Central memory CD8-positive, alpha-beta T cell (primary cell): Measurements from ENCODE around the gene MBD3L2.
"Not testable (repeated sequence)": the region's sequence is repeated elsewhere in the genome, so short reads cannot be mapped to it uniquely, and the experiment has no call there.

ENCODE experiments used
- ATAC-seq: fragments of 150-1000 bp; cut with Tn5 transposase; replicated peaks from 2 replicates; pipeline ENCODE4 v1.10.0; 2022; ENCODE audit warnings: mild to moderate bottlenecking, moderate FRiP score, moderate number of reproducible peaks; ENCODE audit not compliant: poor library complexity, severe bottlenecking; ENCODE audit errors: extremely low read depth
- DNase-seq, 2 donors: peaks; one replicate each; pipeline ENCODE4 v3.0.0; 2021; ENCODE audit warnings: low spot score in 2 of 2
- H3K27ac Mint-ChIP-seq: one replicate; pipeline ENCODE4 v1.8.0; 2022; ENCODE audit warnings: low read depth, mild to moderate bottlenecking, moderate library complexity, mixed read lengths
- H3K27me3 Mint-ChIP-seq: one replicate; pipeline ENCODE4 v1.8.0; 2022; ENCODE audit warnings: mixed read lengths
- H3K36me3 Mint-ChIP-seq: one replicate; pipeline ENCODE4 v1.8.0; 2022; ENCODE audit warnings: mild to moderate bottlenecking, moderate library complexity, mixed read lengths; ENCODE audit not compliant: insufficient read depth
- H3K4me1 Mint-ChIP-seq: one replicate; pipeline ENCODE4 v1.8.0; 2022; ENCODE audit warnings: mixed read lengths
- H3K4me3 Mint-ChIP-seq: one replicate; pipeline ENCODE4 v1.8.0; 2022; ENCODE audit warnings: mild to moderate bottlenecking, moderate library complexity, mixed read lengths
- H3K9me3 Mint-ChIP-seq: one replicate; pipeline ENCODE4 v1.8.0; 2022; ENCODE audit warnings: mixed read lengths

Gene MBD3L2

DNA sequence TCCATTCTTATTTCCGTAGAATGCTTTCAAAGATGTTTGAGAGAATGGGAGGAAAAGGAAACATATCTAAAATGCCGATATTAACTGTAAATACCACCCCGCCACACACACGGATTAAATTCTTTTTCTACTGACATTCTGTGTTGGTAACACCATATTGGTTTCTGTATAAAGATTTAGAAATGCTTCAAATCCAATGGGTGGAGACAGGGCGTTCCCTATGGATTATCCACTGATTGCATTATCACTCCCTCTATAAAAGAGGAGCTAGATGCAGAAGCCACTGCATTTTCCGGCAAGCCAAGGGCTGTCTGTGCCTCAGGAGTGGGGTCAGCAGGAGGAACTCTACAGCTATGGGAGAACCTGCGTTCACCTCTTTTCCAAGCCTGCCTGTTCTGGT lies at the start of gene MBD3L2:
Gene MBD3L2, plus strand, starts transcription at position 301 of the 400 bp plus-strand sequence. Its CDS starts 53 bp downstream, at position 354.
- H3K27ac Mint-ChIP-seq, ATAC-seq, H3K36me3 Mint-ChIP-seq, H3K4me3 Mint-ChIP-seq, H3K4me1 Mint-ChIP-seq, H3K9me3 Mint-ChIP-seq, H3K27me3 Mint-ChIP-seq, DNase-seq: not testable (repeated sequence)

DNA sequence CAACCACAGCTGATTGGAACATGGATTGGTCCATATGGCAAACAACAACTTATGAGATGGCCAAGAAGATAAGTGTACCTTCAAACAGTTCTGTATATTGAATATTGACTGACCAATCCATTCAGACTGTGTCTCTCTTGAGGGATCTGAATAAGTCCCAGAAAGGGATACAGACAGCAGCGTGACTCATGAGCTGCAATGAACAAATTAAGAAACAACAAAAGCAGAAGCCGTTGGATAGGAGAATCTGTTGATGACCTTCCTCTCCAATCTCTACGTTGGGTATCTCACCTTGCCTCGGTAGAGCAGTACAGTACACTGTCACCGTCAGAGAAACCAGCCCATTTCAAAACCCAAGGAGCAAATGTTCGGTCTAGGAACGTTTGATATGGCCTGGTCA lies 49.2 kb upstream of the MBD3L2 start:
- DNase-seq (no peak), ATAC-seq (no peak)
- Mint-ChIP-seq H3K9me3 (peaks cover 6% of the 10 kb centered on the region), H3K4me3 (no peak overlapping the region), H3K27ac (no peak overlapping the region), H3K4me1 (peaks cover 6% of the 10 kb centered on the region), H3K36me3 (no peaks in the 10 kb centered on the region), H3K27me3 (peaks cover 15% of the 10 kb centered on the region)

DNA sequence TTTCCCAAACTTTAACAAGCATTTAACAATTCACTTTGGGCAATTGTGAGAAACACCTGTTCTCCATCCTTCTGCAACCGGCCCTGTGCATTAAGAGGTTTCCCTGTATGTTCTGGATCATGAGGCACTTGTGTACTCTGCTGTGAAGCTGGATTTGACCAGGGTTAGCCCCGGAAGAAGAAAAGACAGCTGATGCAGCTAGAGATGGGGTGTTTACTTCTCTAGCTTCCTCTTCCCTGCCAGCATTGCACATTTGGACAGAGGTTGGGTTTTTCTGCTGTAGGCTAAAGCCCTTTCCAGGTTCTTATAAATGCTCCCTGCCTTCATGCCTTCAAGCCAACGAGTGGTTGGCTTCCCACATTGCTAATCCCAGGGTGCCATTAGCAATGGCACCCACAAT lies 48.8 kb upstream of the MBD3L2 start:
- no peak overlapping the region for H3K27ac Mint-ChIP-seq
- no peaks in the 10 kb centered on the region for H3K36me3 Mint-ChIP-seq
- peaks cover 15% of the 10 kb centered on the region for H3K27me3 Mint-ChIP-seq
- DNase-seq (no peak), ATAC-seq (no peak)
- peaks cover 2% of the 10 kb centered on the region for H3K9me3 Mint-ChIP-seq
- H3K4me3 Mint-ChIP-seq, result no peak overlapping the region
- H3K4me1 Mint-ChIP-seq, result peaks cover 6% of the 10 kb centered on the region

DNA sequence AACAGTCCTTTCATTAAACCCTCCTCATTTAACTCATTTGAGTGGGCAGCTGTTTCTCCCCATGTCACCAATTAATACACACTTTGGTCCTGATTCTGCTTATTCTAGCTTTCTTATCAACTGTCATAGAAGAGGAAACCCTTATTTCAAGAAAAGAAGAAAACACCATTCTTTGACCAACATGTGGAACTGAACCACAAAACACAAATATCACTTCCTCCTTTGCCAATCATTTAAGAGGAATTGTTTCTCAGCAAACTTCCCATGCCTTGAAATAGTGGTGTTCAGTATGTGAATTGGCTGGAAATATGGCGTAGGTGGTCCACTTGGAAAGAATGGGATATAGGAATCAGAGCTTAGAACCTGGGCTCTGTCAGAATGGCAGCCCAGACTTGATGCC lies 48.3 kb upstream of the MBD3L2 start:
- DNase-seq (no peak), ATAC-seq (no peak)
- H3K27me3 Mint-ChIP-seq, result peaks cover 15% of the 10 kb centered on the region
- no peaks in the 10 kb centered on the region for H3K9me3 Mint-ChIP-seq
- no peak overlapping the region for H3K27ac Mint-ChIP-seq
- no peak overlapping the region for H3K4me3 Mint-ChIP-seq
- no peaks in the 10 kb centered on the region for H3K36me3 Mint-ChIP-seq
- H3K4me1 Mint-ChIP-seq, result peaks cover 6% of the 10 kb centered on the region

DNA sequence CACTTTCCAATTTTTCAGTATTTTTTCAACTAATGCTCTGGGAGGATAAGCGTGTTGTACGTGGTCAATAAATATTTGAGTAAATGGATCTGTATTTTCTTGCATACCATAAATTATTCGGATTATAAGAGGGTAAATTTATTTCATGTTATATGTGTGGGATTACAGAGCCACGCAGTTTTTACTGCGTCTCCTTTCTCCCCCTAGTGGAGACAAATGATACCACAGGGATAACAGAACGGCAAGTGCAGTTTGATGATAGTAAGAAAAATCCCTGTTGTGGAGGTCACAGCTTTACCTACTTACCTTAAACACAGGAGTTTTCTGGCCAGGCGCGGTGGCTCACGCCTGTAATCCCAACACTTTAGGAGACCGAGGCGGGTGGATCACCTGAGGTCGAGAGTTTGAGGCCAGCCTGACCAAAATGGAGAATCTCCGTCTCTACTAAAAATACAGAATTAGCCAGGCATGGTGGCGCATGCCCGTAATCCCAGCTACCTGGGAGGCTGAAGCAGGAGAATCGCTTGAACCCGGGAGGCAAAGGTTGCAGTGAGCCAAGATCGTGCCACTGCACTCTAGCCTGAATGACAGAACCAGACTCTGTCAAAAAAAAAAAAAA lies 44.7 kb upstream of the MBD3L2 start:
- ATAC-seq, result peak; percentile 32
- Mint-ChIP-seq H3K4me1 (peaks cover 23% of the 10 kb centered on the region), H3K27me3 (peaks cover 15% of the 10 kb centered on the region), H3K9me3 (no peaks in the 10 kb centered on the region), H3K27ac (peak overlapping the region; percentile 35), H3K4me3 (no peak overlapping the region), H3K36me3 (peaks cover 2% of the 10 kb centered on the region)
- DNase-seq, result no peak

DNA sequence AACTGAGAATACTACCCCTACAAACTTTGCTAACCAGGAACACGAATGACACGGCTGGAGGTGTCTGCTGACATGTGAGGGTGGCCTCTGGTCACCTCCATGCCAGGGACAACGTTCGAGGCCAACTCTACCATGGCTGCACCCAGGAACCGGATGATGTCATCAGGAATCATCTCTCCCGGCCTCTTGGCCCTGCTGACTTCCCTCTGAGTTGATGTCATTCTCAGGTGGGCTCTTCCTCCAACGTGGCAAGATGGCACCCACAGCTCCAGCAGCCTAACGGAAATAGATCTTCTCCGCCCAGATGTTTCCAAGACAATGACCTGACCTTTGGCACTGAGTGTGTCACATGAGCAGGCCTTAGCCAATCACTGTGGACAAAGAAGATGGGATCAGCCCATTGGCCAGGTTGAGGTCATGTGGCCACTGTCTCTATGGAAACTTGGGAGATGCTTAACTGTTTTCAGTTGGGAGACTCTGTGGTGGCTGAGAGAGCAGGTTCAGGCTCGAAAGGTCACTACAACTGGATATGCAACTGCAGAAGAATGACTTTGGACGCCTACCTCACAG lies 42.9 kb upstream of the MBD3L2 start:
- Mint-ChIP-seq H3K27me3 (peaks cover 9% of the 10 kb centered on the region), H3K4me1 (peaks cover 32% of the 10 kb centered on the region), H3K4me3 (no peak overlapping the region), H3K36me3 (peaks cover 2% of the 10 kb centered on the region), H3K9me3 (no peaks in the 10 kb centered on the region), H3K27ac (no peak overlapping the region)
- DNase-seq (no peak), ATAC-seq (no peak)

DNA sequence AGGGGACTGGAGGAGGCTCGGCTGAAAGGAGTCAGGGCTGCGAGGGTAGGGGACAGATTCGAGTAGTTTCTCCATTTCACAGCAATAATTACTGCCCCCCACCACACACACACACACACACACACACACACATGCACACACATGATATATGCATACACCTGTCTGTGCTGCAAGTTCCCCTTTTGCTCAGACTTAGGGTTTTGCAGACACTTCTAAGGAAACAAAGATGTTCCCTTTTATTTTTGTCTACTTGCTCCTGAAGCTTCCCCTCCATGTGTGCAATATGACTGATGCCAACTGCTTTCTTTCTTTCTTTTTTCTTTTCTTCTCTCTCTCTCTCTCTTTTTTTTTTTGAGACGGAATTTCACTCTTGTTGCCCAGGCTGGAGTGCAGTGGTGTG lies 41.3 kb upstream of the MBD3L2 start:
- ATAC-seq (no peak), DNase-seq (no peak)
- H3K9me3 Mint-ChIP-seq, result no peaks in the 10 kb centered on the region
- no peak overlapping the region for H3K4me3 Mint-ChIP-seq
- H3K27me3 Mint-ChIP-seq, result no peaks in the 10 kb centered on the region
- peaks cover 34% of the 10 kb centered on the region for H3K4me1 Mint-ChIP-seq
- no peak overlapping the region for H3K27ac Mint-ChIP-seq
- H3K36me3 Mint-ChIP-seq, result peaks cover 2% of the 10 kb centered on the region

DNA sequence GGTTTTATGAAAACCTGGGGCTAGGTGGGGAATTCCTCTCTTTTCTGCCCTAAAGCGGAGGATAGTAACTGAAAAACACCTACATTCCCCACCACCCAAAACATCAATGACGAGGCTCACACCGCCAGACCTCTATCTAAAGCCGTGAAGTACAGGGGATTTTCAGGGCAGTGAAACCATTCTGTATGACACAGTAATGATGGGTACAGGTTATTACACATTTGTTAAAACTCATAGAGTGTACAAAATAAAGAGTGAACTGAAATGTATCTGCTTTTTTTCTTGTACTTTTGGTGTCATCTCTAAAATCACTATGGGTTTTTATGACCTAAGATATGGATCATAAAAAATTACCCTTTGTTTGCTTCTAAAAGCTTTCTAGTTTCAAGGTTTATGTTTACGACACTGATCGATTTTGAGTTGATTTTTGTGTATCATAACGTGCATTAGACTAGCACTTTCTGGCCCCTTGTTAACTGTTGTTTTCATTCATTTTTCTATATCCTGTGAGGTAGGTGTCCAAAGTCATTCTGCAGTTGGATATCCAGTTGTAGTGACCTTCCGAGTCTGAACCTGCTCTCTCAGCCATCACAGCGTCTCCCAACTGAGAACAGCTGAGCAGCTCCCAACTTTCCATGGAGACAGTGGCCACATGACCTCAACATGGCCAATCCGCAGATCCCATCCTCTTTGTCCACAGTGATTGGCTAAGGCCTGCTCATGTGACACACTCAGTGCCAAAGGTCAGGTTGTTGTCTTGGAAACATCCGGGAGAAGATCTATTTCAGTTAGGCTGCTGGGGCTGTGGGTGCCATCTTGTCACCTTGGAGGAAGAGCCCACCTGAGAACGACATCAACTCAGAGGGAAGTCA lies 38.2 kb upstream of the MBD3L2 start:
- peaks cover 34% of the 10 kb centered on the region for H3K4me1 Mint-ChIP-seq
- no peaks in the 10 kb centered on the region for H3K9me3 Mint-ChIP-seq
- H3K27ac Mint-ChIP-seq, result no peak overlapping the region
- ATAC-seq (peak; percentile 20), DNase-seq (no peak)
- H3K4me3 Mint-ChIP-seq, result no peak overlapping the region
- H3K27me3 Mint-ChIP-seq, result no peaks in the 10 kb centered on the region
- H3K36me3 Mint-ChIP-seq, result peaks cover 2% of the 10 kb centered on the region

DNA sequence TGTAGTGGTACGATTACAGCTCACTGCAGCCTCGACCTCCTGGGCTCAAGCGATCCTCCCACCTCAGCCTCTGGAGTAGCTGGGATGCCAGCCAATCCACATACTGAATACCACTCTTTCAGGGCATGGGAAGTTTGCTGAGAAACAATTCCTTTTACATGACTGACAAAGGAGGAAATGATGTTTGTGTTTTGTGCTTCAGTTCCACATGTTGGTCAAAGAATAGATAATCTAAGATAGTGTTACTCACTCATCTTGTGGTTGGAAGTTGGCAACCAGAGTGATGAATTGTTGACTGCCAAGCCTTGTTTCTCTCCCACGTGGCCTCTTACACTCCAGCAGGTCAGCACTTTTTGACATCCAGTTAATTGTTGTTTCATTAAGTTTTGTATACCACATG lies 35.4 kb upstream of the MBD3L2 start:
- H3K36me3 Mint-ChIP-seq, result no peaks in the 10 kb centered on the region
- ATAC-seq, result peak; percentile 54
- H3K27ac Mint-ChIP-seq, result peak overlapping the region; percentile 70
- peaks cover 24% of the 10 kb centered on the region for H3K4me1 Mint-ChIP-seq
- H3K27me3 Mint-ChIP-seq, result no peaks in the 10 kb centered on the region
- no peak overlapping the region for H3K4me3 Mint-ChIP-seq
- no peak for DNase-seq
- H3K9me3 Mint-ChIP-seq, result no peaks in the 10 kb centered on the region

DNA sequence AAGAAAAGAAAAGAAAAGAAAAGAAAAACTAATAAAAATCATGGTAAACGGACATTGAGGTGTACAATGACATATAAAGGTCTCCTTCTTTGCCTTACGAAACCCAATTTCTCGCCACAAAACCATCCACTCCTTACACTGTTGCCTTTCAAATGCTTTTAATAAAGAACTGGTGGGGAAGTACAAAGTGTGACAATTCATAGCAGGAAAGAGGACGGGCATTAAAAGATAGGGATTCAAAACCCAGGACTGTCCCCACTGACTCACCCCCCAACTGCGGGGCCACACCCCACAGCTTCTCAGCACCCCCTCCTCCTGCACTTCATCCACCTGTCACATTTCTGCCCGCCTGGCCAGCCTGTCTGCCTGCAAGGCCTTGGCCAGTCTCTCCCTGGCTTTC lies 30.3 kb upstream of the MBD3L2 start:
- Mint-ChIP-seq H3K36me3 (no peaks in the 10 kb centered on the region), H3K4me1 (peaks cover 1% of the 10 kb centered on the region), H3K27ac (no peak overlapping the region), H3K4me3 (no peak overlapping the region), H3K27me3 (no peaks in the 10 kb centered on the region), H3K9me3 (no peaks in the 10 kb centered on the region)
- DNase-seq, result no peak
- no peak for ATAC-seq

DNA sequence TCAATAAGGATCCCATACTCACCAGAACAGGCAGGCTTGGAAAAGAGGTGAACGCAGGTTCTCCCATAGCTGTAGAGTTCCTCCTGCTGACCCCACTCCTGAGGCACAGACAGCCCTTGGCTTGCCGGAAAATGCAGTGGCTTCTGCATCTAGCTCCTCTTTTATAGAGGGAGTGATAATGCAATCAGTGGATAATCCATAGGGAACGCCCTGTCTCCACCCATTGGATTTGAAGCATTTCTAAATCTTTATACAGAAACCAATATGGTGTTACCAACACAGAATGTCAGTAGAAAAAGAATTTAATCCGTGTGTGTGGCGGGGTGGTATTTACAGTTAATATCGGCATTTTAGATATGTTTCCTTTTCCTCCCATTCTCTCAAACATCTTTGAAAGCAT lies 27.8 kb upstream of the MBD3L2 start, which contains the start of gene MBD3L2B:
Gene MBD3L2B, minus strand, starts transcription at position 101 of the 400 bp plus-strand sequence. Its CDS starts 34 bp downstream, at position 67.
- not testable (repeated sequence) for H3K36me3 Mint-ChIP-seq, DNase-seq, H3K4me3 Mint-ChIP-seq, ATAC-seq, H3K27me3 Mint-ChIP-seq, H3K27ac Mint-ChIP-seq, H3K4me1 Mint-ChIP-seq, H3K9me3 Mint-ChIP-seq

DNA sequence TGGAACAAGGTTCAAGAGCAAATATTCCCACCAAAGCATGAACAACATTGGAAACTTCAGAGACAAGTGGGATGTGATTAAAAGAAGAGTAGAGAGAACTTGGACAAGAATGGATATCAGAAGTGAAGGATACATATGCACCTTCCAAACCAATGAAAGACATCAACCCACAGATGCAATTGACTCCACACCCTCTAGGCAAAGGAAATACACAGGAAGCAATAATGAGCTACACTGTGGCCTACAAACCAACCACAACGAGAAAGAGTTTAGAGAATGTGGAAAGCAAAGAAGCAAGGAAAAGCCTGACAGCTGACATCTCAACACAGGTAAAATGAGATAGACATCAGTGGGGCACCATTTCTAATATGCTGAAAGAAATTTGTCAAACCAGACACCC lies 20.3 kb upstream of the MBD3L2 start:
- H3K27me3 Mint-ChIP-seq, H3K4me1 Mint-ChIP-seq, H3K36me3 Mint-ChIP-seq: not testable (repeated sequence)

DNA sequence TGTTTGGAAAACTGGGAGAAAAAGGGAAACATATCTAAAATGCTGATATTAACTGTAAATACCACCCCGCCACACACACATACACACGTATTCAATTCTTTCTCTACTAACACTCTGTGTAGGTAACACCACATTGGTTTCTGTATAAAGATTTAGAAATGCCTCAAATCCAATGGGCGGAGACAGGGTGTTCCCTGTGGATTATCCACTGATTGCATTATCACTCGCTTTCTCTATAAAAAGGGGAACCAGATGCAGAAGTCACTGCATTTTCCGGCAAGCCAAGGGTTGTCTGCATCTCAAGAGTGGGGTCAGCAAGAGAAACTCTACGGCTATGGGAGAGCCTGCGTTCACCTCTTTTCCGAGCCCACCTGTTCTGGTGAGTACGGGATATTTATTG lies 18.8 kb upstream of the MBD3L2 start, which contains the start of gene MBD3L5:
Gene MBD3L5, plus strand, starts transcription at position 301 of the 400 bp plus-strand sequence. Its CDS starts 34 bp downstream, at position 335.
- H3K36me3 Mint-ChIP-seq, H3K27me3 Mint-ChIP-seq, H3K9me3 Mint-ChIP-seq, ATAC-seq, H3K27ac Mint-ChIP-seq, DNase-seq, H3K4me1 Mint-ChIP-seq, H3K4me3 Mint-ChIP-seq: not testable (repeated sequence)

More for the DNA sequence above, 20.3 kb upstream of the MBD3L2 start:
- not testable (repeated sequence) for H3K27ac Mint-ChIP-seq, DNase-seq, H3K4me3 Mint-ChIP-seq, H3K9me3 Mint-ChIP-seq
- peak; percentile 58 for ATAC-seq
